Measurements from ENCODE around the gene TMEM59L. TPM values are rescaled to one million over a fixed set of nuclear protein-coding genes. Genes with fewer than 3 reads are reported as not detected.

TMEM59L gene
- total and polyA plus RNA-seq, 2 of the 4 experiments (the other 2 are of a cell fraction): under 0.01 to 5.9 TPM

DNA sequence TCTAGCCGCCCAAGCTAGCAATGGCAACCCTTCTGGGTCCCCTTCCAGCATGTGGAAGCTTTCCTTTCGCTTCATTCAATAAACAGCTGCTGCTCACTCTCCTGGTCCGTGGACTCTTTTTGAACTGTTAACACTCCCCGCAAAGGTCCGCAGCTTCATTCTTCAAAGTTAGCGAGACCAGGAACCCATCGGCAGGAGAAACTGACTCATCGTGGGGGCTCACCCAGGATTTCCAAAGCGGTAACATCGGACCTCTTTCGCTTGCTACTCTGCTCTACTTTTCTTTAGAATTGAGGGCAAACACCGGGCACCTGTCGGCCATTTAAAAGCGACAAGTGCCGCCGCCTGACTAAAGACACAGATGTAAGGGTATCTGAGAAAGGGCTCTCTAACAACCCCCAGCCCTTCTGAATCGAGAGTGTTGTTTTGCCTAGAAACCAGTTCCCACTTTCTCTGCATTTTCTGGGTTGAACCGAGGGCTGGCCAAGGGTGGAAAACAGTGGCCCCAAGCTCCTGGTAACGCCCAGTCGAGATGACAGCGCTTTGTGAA lies 35.2 kb upstream of the TMEM59L start:
- no peak overlapping the region for H2BK120ac ChIP-seq (ENCODE audit: low read depth, low read length)
- no peak overlapping the region for H2AK5ac ChIP-seq (ENCODE audit: low read depth, low read length)
- peaks cover 9% of the 10 kb centered on the region for H3K4me1 ChIP-seq (ENCODE audit: control insufficient read depth, insufficient read depth, low read length)
- H3K9me3 ChIP-seq (ENCODE audit: control insufficient read depth, insufficient read depth, low read length): no peaks in the 10 kb centered on the region
- ChIA-PET POLR2A (ENCODE audit: unreplicated experiment) (no interaction called here), CTCF (no interaction called here)
- H4K8ac ChIP-seq (ENCODE audit: low read depth in 2 of 2, low read length in 2 of 2): no peak overlapping the region
- H3K27ac ChIP-seq (ENCODE audit: insufficient read depth, low read length): no peak overlapping the region
- in situ Hi-C loops (cut with MboI; ENCODE audit: low sequenced_read_pairs): loop anchor here (10.0 kb wide), 1 partner anchor 123 kb away; no protein-coding TSS in a partner anchor
- H3K18ac ChIP-seq (ENCODE audit: low read depth, low read length): no peak overlapping the region
- H3K56ac ChIP-seq (ENCODE audit: extremely low read depth, insufficient read depth, low read length): no peak overlapping the region
- no peak overlapping the region for H3K4me2 ChIP-seq (ENCODE audit: low read depth, low read length)
- H3K14ac ChIP-seq (replicated peaks; ENCODE audit: low read depth, low read length): no peak overlapping the region
- H4K5ac ChIP-seq (ENCODE audit: low read depth, low read length): no peak overlapping the region
- H3K9me1 ChIP-seq (ENCODE audit: insufficient read depth, low read length): peaks cover 11% of the 10 kb centered on the region
- peaks cover 16 to 35% of the 10 kb centered on the region in 2 experiments; a peak in 3 of 4 replicates for H3K79me1 ChIP-seq (ENCODE audit: low read depth in 1 of 2, low read length in 2 of 2)
- peaks cover 49% of the 10 kb centered on the region for H4K20me1 ChIP-seq (ENCODE audit: insufficient read depth, low read length)
- H3K36me3 ChIP-seq (ENCODE audit: control insufficient read depth, insufficient read depth, low read length): peaks cover 40% of the 10 kb centered on the region
- intact Hi-C loops (cut with micrococcal nuclease): no loop called here
- no peak overlapping the region for H3K4ac ChIP-seq (ENCODE audit: low read depth, low read length)
- H3K23ac ChIP-seq (ENCODE audit: low read depth, low read length): no peak overlapping the region
- WGBS, 2 experiments (ENCODE audit: extremely low coverage in 2 of 2, insufficient read length in 1 of 2): 88% methylated on average over 10 of the region's 21 CpGs; no CpG with 5 or more reads in 1 of the 2 experiments
- DNase-seq: no peak
- no peak overlapping the region for H3K9ac ChIP-seq (ENCODE audit: low read depth, low read length)
- H2BK20ac ChIP-seq (ENCODE audit: low read depth, low read length): no peak overlapping the region
- ATAC-seq (ENCODE audit: low read depth): no peak
- no peak overlapping the region for H2AFZ ChIP-seq (replicated peaks; ENCODE audit: low read length, poor library complexity)
- no TSS peak for BruUV-seq (replicated peaks)
- no peak overlapping the region for H2BK15ac ChIP-seq (ENCODE audit: low read depth, low read length)
- no peak overlapping the region for H4K91ac ChIP-seq (ENCODE audit: insufficient read depth, low read depth, low read length)
- H3K4me3 ChIP-seq (ENCODE audit: insufficient read depth, low read depth, low read length): no peak overlapping the region
- H2BK5ac ChIP-seq (ENCODE audit: low read depth, low read length, poor library complexity, severe bottlenecking): no peak overlapping the region
- TF ChIP-seq MAFK (IDR thresholded peaks at IDR 0.05; ENCODE audit: low read depth, low read length) (no peak), NFE2L2 (IDR thresholded peaks at IDR 0.05; ENCODE audit: low read depth, low read length) (no peak), RFX5 (IDR thresholded peaks at IDR 0.05; ENCODE audit: low read depth, low read length) (no peak), CEBPB (IDR thresholded peaks at IDR 0.05; ENCODE audit: low read depth, low read length) (no peak), CTCF (conservative IDR thresholded peaks at IDR 0.05; ENCODE audit: low read depth, low read length) (no peak), MXI1 (IDR thresholded peaks at IDR 0.05; ENCODE audit: borderline replicate concordance, low read depth, low read length) (no peak), POLR2A (IDR thresholded peaks at IDR 0.05; ENCODE audit: low read depth, low read length) (peak; percentile 15; the same call in 1 of the 2 replicates), SMC3 (IDR thresholded peaks at IDR 0.05; ENCODE audit: low read depth, low read length) (no peak)
- no peaks in the 10 kb centered on the region for H3K27me3 ChIP-seq (ENCODE audit: control insufficient read depth, insufficient read depth, low read length)
- no peak overlapping the region for H2AK9ac ChIP-seq (replicated peaks; ENCODE audit: low read depth, low read length, poor library complexity)
- dilution Hi-C loops (cut with HindIII; ENCODE audit: low sequenced_read_pairs, unreplicated experiment): no loop called here

All from IMR-90 (cell line).